HCT116 (cell line): ENCODE data around the gene SUCLG2. TPM values are rescaled to one million over a fixed set of nuclear protein-coding genes. Genes with fewer than 3 reads are reported as not detected.
"Not testable (repeated sequence)": the region's sequence is repeated elsewhere in the genome, so short reads cannot be mapped to it uniquely, and the experiment has no call there.

Experiments used
- ATAC-seq: fragments of 200-7000 bp; cut with Tn5 transposase; 2 replicates; pipeline ENCODE4 v1.9.1; 2020; ENCODE audit warnings: mild to moderate bottlenecking, moderate library complexity
- BruUV-seq: library from RNA; stranded (reverse); fragments of 400-500 nt; replicated peaks from 2 replicates; lab custom pipeline; 2021; lab: Mats Ljungman, UMichigan
- CTCF ChIA-PET: fragments of 300-600 bp; sonication (Branson Sonifier 250); formaldehyde crosslinking; loops from one replicate; lab custom pipeline; 2021; ENCODE audit warnings: antibody characterized with exemption; lab: Charles Lee
- POLR2A ChIA-PET: fragments of 300-600, 350-600 bp; sonication (Branson Sonifier 250); formaldehyde crosslinking; loops from one replicate; lab custom pipeline; 2021; ENCODE audit warnings: antibody characterized with exemption; lab: Charles Lee
- RAD21 ChIA-PET, 2 experiments: fragments of 300-600 bp; sonication (Branson Sonifier 250); formaldehyde crosslinking; loops; one replicate each; lab custom pipeline; 2023; ENCODE audit warnings: low total read pairs in 2 of 2; ENCODE audit not compliant: uncharacterized antibody in 2 of 2, unreplicated experiment in 2 of 2, low non-redundant PET in 1 of 2; lab: Charles Lee
- DNase-seq: peaks from one replicate; pipeline ENCODE4 v3.0.0-alpha.2; 2010; ENCODE audit warnings: low read depth, low spot score
- H2AFZ ChIP-seq: fragments of 200-600 bp; shearing (Covaris generic), sonication (generic); 2 replicates; pipeline ENCODE4 v1.6.1; 2017; ENCODE audit warnings: low read depth, mixed run types, mixed read lengths, antibody characterized with exemption, low read length; ENCODE audit not compliant: poor library complexity, severe bottlenecking
- H3K27ac ChIP-seq: 2 replicates; pipeline ENCODE4 v1.5.1; 2012; ENCODE audit warnings: low read depth, low read length
- H3K27me3 ChIP-seq: fragments of 200-600 bp; sonication (generic); 2 replicates; pipeline ENCODE4 v1.6.1; 2016; ENCODE audit warnings: mixed run types, low read length, mixed read lengths; ENCODE audit not compliant: insufficient read depth
- H3K36me3 ChIP-seq, 2 experiments: fragments of 200-500 bp in 1 of 2; fragments of 200-600 bp in 1 of 2; sonication (Bioruptor generic) in 1 of 2; sonication (generic) in 1 of 2; 2 replicates each; pipeline versions ENCODE4 v1.5.1 to v1.6.1; 2014 to 2016; ENCODE audit warnings: low read length in 2 of 2, inconsistent platforms in 1 of 2, mixed read lengths in 1 of 2, mixed run types in 1 of 2; ENCODE audit not compliant: insufficient read depth in 2 of 2, control insufficient read depth in 1 of 2
- H3K4me1 ChIP-seq, 2 experiments: fragments of 200-600 bp in 1 of 2; sonication (generic) in 1 of 2; 2 replicates each; pipeline versions ENCODE4 v1.5.1 to v1.6.1; 2012 to 2017; ENCODE audit warnings: low read length in 2 of 2, inconsistent platforms in 1 of 2, mild to moderate bottlenecking in 1 of 2, mixed read lengths in 1 of 2, mixed run types in 1 of 2, moderate library complexity in 1 of 2; ENCODE audit not compliant: insufficient read depth in 2 of 2, control insufficient read depth in 1 of 2
- H3K4me2 ChIP-seq: fragments of 200-600 bp; sonication (generic); 2 replicates; pipeline ENCODE4 v1.6.1; 2017; ENCODE audit warnings: mixed run types, low read length, mixed read lengths
- H3K4me3 ChIP-seq, 2 experiments: fragments of 200-600 bp in 1 of 2; sonication (generic) in 1 of 2; replicated peaks in 1 of 2; 2 replicates each; pipeline ENCODE4 v1.5.1; 2011 to 2016; ENCODE audit warnings: low read length in 2 of 2, control low read depth in 1 of 2, low read depth in 1 of 2, mild to moderate bottlenecking in 1 of 2, mixed read lengths in 1 of 2, mixed run types in 1 of 2
- H3K79me2 ChIP-seq: fragments of 200-600 bp; sonication (generic); 2 replicates; pipeline ENCODE4 v1.6.1; 2017; ENCODE audit warnings: mild to moderate bottlenecking, mixed run types, low read length, moderate library complexity, mixed read lengths; ENCODE audit not compliant: insufficient read depth
- H3K9ac ChIP-seq: fragments of 200-600 bp; sonication (generic); 2 replicates; pipeline ENCODE4 v1.6.1; 2016; ENCODE audit warnings: low read length, mixed read lengths
- H3K9me2 ChIP-seq: fragments of 200-600 bp; sonication (generic), shearing (Covaris generic); 2 replicates; pipeline ENCODE4 v1.6.1; 2017; ENCODE audit warnings: mixed run types, mild to moderate bottlenecking, moderate library complexity; ENCODE audit not compliant: insufficient read depth
- H3K9me3 ChIP-seq, 2 experiments: fragments of 200-500 bp in 1 of 2; fragments of 200-600 bp in 1 of 2; sonication (Bioruptor generic) in 1 of 2; sonication (generic) in 1 of 2; 2 replicates each; pipeline ENCODE4 v1.6.1; 2014 to 2017; ENCODE audit warnings: low read length in 2 of 2, mixed read lengths in 2 of 2, inconsistent platforms in 1 of 2, low read depth in 1 of 2, mild to moderate bottlenecking in 1 of 2, mixed run types in 1 of 2, moderate library complexity in 1 of 2; ENCODE audit not compliant: control insufficient read depth in 1 of 2, insufficient read depth in 1 of 2
- H4K20me1 ChIP-seq: fragments of 200-600 bp; sonication (generic), shearing (Covaris generic); 2 replicates; pipeline ENCODE4 v1.6.1; 2017; ENCODE audit warnings: mixed run types, mild to moderate bottlenecking, moderate library complexity; ENCODE audit not compliant: insufficient read depth
- POLR2A ChIP-seq: IDR thresholded peaks from 2 replicates; pipeline ENCODE4 v1.7.0; 2011; ENCODE audit warnings: borderline replicate concordance; ENCODE audit not compliant: insufficient read depth, insufficient read length; ENCODE audit errors: extremely low read depth
- SIN3A ChIP-seq: IDR thresholded peaks from 2 replicates; pipeline ENCODE4 v1.6.1; 2012; ENCODE audit warnings: low read depth
- intact Hi-C: fragments of 100-400 bp; cut with micrococcal nuclease; formaldehyde crosslinking; loops from 2 replicates; pipeline ENCODE4 v1.10.0; 2022
- total RNA-seq: library from RNA; stranded (reverse); gene quantifications from one replicate; pipeline ENCODE4 v1.2.1, GENCODE V29; 2021; ENCODE audit not compliant: unreplicated experiment

Gene SUCLG2
- total RNA-seq, 1 experiment from 2014 or later = 49.2 TPM

- H3K36me3 ChIP-seq = no peaks in the 10 kb centered on the region
- intact Hi-C loops = no loop called here
- H3K27me3 ChIP-seq = no peaks in the 10 kb centered on the region
- H2AFZ ChIP-seq = no peak overlapping the region
- TF ChIP-seq SIN3A = no peak
- H3K9me3 ChIP-seq = no peaks in the 10 kb centered on the region
- POLR2A ChIA-PET = no interaction called here
- DNase-seq (no peak), ATAC-seq (no peak)
- H3K9me2 ChIP-seq = no peaks in the 10 kb centered on the region
- no peaks in the 10 kb centered on the region for H3K4me1 ChIP-seq
- CTCF ChIA-PET = no interaction called here
- no TSS peak for BruUV-seq
- no peak overlapping the region for H3K4me2 ChIP-seq
- H3K4me3 ChIP-seq = no peak overlapping the region
- H3K27ac ChIP-seq = no peak overlapping the region
- H3K79me2 ChIP-seq = 0 out of 2 replicates have a peak, but pooled peaks cover 3% of the 10 kb centered on the region
- RAD21 ChIA-PET = no interaction called here
- no peak overlapping the region for H3K9ac ChIP-seq
- no peaks in the 10 kb centered on the region for H4K20me1 ChIP-seq
Observed at GRCh38 chr3:67540198-67540894, 114.1 kb downstream of the SUCLG2 start.

- POLR2A ChIA-PET, H4K20me1 ChIP-seq, intact Hi-C loops, H3K27me3 ChIP-seq, H3K79me2 ChIP-seq, BruUV-seq, H3K27ac ChIP-seq, H2AFZ ChIP-seq, H3K36me3 ChIP-seq, CTCF ChIA-PET, DNase-seq, H3K9ac ChIP-seq, H3K4me3 ChIP-seq, RAD21 ChIA-PET, H3K9me3 ChIP-seq, H3K9me2 ChIP-seq, H3K4me1 ChIP-seq, H3K4me2 ChIP-seq, ATAC-seq: not testable (repeated sequence)
Observed at GRCh38 chr3:67537203-67537602, 117.2 kb downstream of the SUCLG2 start.

- H3K4me2 ChIP-seq = no peak overlapping the region
- no peaks in the 10 kb centered on the region for H3K4me1 ChIP-seq
- DNase-seq (no peak), ATAC-seq (no peak)
- intact Hi-C loops = no loop called here
- CTCF ChIA-PET = no interaction called here
- no peak overlapping the region for H3K9ac ChIP-seq
- no TSS peak for BruUV-seq
- no peaks in the 10 kb centered on the region for H3K9me3 ChIP-seq
- no peaks in the 10 kb centered on the region for H3K27me3 ChIP-seq
- H3K79me2 ChIP-seq = no peaks in the 10 kb centered on the region
- no peak overlapping the region for H3K27ac ChIP-seq
- 0 out of 2 replicates have a peak, but pooled peaks cover 3% of the 10 kb centered on the region for H4K20me1 ChIP-seq
- H3K4me3 ChIP-seq = no peak overlapping the region
- RAD21 ChIA-PET = no interaction called here
- H2AFZ ChIP-seq = no peak overlapping the region
- H3K36me3 ChIP-seq = no peaks in the 10 kb centered on the region
- no peak for TF ChIP-seq POLR2A
- POLR2A ChIA-PET = no interaction called here
- no peaks in the 10 kb centered on the region for H3K9me2 ChIP-seq
Observed at GRCh38 chr3:67535006-67535405, 119.4 kb downstream of the SUCLG2 start.
